IMR-90 (cell line): ENCODE data around the gene TMEM238. TPM values are rescaled to one million over a fixed set of nuclear protein-coding genes. Genes with fewer than 3 reads are reported as not detected.
"Not testable (repeated sequence)": the region's sequence is repeated elsewhere in the genome, so short reads cannot be mapped to it uniquely, and the experiment has no call there.

Experiments used
- ATAC-seq: fragments of 200-7000 bp; cut with Tn5 transposase; 2 replicates; pipeline ENCODE4 v1.9.1; 2020; ENCODE audit warnings: low read depth, mild to moderate bottlenecking, moderate library complexity
- BruUV-seq: library from RNA; stranded (reverse); fragments of 400-500 nt; replicated peaks from 2 replicates; lab custom pipeline; 2021; lab: Mats Ljungman, UMichigan
- CTCF ChIA-PET: fragments of 300-600 bp; formaldehyde crosslinking; extraction: SDS; loops from one replicate; lab custom pipeline; 2021; ENCODE audit warnings: antibody characterized with exemption; lab: Yijun Ruan, JAX
- POLR2A ChIA-PET: fragments of 300-600 bp; sonication (Branson Sonifier 250); formaldehyde crosslinking; loops from one replicate; lab custom pipeline; 2022; ENCODE audit warnings: antibody characterized with exemption; ENCODE audit not compliant: unreplicated experiment; lab: Charles Lee
- DNase-seq: peaks from one replicate; pipeline ENCODE4 v3.0.0; 2013
- H2AFZ ChIP-seq: replicated peaks from 2 replicates; pipeline ENCODE3; 2013; ENCODE audit warnings: low read length, mild to moderate bottlenecking; ENCODE audit not compliant: poor library complexity
- H2AK5ac ChIP-seq: 2 replicates; pipeline ENCODE4 v1.6.1; 2013; ENCODE audit warnings: low read depth, low read length, inconsistent platforms
- H2AK9ac ChIP-seq: replicated peaks from 2 replicates; pipeline ENCODE3; 2013; ENCODE audit warnings: mild to moderate bottlenecking, low read depth, low read length, moderate library complexity; ENCODE audit not compliant: poor library complexity
- H2BK120ac ChIP-seq: 2 replicates; pipeline ENCODE4 v1.6.1; 2013; ENCODE audit warnings: low read depth, low read length, inconsistent platforms
- H2BK15ac ChIP-seq: 3 replicates; pipeline ENCODE4 v1.6.1; 2013; ENCODE audit warnings: low read depth, low read length, inconsistent platforms
- H2BK20ac ChIP-seq: 2 replicates; pipeline ENCODE4 v1.6.1; 2013; ENCODE audit warnings: low read depth, mild to moderate bottlenecking, inconsistent platforms, low read length, moderate library complexity
- H2BK5ac ChIP-seq: 2 replicates; pipeline ENCODE4 v1.6.1; 2013; ENCODE audit warnings: mild to moderate bottlenecking, low read depth, low read length, inconsistent platforms; ENCODE audit not compliant: poor library complexity, severe bottlenecking
- H3K14ac ChIP-seq: replicated peaks from 2 replicates; pipeline ENCODE4 v1.6.1; 2013; ENCODE audit warnings: low read depth, low read length, inconsistent platforms
- H3K18ac ChIP-seq: 2 replicates; pipeline ENCODE4 v1.6.1; 2013; ENCODE audit warnings: low read depth, low read length, control low read depth
- H3K23ac ChIP-seq: 2 replicates; pipeline ENCODE4 v1.6.1; 2013; ENCODE audit warnings: low read depth, low read length, inconsistent platforms
- H3K27ac ChIP-seq: 2 replicates; pipeline ENCODE4 v1.5.1; 2013; ENCODE audit warnings: mild to moderate bottlenecking, control low read depth, low read length; ENCODE audit not compliant: insufficient read depth
- H3K27me3 ChIP-seq: 2 replicates; pipeline ENCODE4 v1.6.1; 2013; ENCODE audit warnings: low read length; ENCODE audit not compliant: control insufficient read depth, insufficient read depth
- H3K36me3 ChIP-seq: 2 replicates; pipeline ENCODE4 v1.6.1; 2013; ENCODE audit warnings: low read length, mixed read lengths; ENCODE audit not compliant: control insufficient read depth, insufficient read depth
- H3K4ac ChIP-seq: 2 replicates; pipeline ENCODE4 v1.6.1; 2013; ENCODE audit warnings: low read depth, low read length, inconsistent platforms
- H3K4me1 ChIP-seq: 2 replicates; pipeline ENCODE4 v1.6.1; 2013; ENCODE audit warnings: low read length, mixed read lengths; ENCODE audit not compliant: control insufficient read depth, insufficient read depth
- H3K4me2 ChIP-seq: 2 replicates; pipeline ENCODE4 v1.6.1; 2013; ENCODE audit warnings: low read depth, mild to moderate bottlenecking, control low read depth, low read length, moderate library complexity
- H3K4me3 ChIP-seq: 2 replicates; pipeline ENCODE4 v1.5.1; 2013; ENCODE audit warnings: low read depth, mild to moderate bottlenecking, control low read depth, low read length, moderate library complexity; ENCODE audit not compliant: insufficient read depth
- H3K56ac ChIP-seq: 2 replicates; pipeline ENCODE4 v1.6.1; 2013; ENCODE audit warnings: low read length, inconsistent platforms; ENCODE audit not compliant: insufficient read depth; ENCODE audit errors: extremely low read depth
- H3K79me1 ChIP-seq, 2 experiments: 2 replicates each; pipeline ENCODE4 v1.6.1; 2013; ENCODE audit warnings: low read length in 2 of 2, inconsistent platforms in 1 of 2, low read depth in 1 of 2
- H3K9ac ChIP-seq: 2 replicates; pipeline ENCODE4 v1.6.1; 2013; ENCODE audit warnings: low read depth, low read length, control low read depth
- H3K9me1 ChIP-seq: 2 replicates; pipeline ENCODE4 v1.6.1; 2013; ENCODE audit warnings: low read length, inconsistent platforms; ENCODE audit not compliant: insufficient read depth
- H3K9me3 ChIP-seq: 2 replicates; pipeline ENCODE4 v1.6.1; 2013; ENCODE audit warnings: low read length; ENCODE audit not compliant: control insufficient read depth, insufficient read depth
- H4K20me1 ChIP-seq: 2 replicates; pipeline ENCODE4 v1.6.1; 2013; ENCODE audit warnings: low read length, inconsistent platforms; ENCODE audit not compliant: insufficient read depth
- H4K5ac ChIP-seq: 2 replicates; pipeline ENCODE4 v1.6.1; 2013; ENCODE audit warnings: mild to moderate bottlenecking, low read depth, low read length, control low read depth
- H4K8ac ChIP-seq, 2 experiments: 2 replicates each; pipeline ENCODE4 v1.6.1; 2013; ENCODE audit warnings: low read depth in 2 of 2, low read length in 2 of 2, control low read depth in 1 of 2, inconsistent platforms in 1 of 2
- H4K91ac ChIP-seq: 2 replicates; pipeline ENCODE4 v1.6.1; 2013; ENCODE audit warnings: low read depth, low read length, inconsistent platforms; ENCODE audit not compliant: insufficient read depth
- CEBPB ChIP-seq: IDR thresholded peaks from 2 replicates; pipeline ENCODE4 v1.6.1; 2012; ENCODE audit warnings: low read depth, low read length, improper control_type of control experiment
- MAZ ChIP-seq: IDR thresholded peaks from 2 replicates; pipeline ENCODE4 v1.6.1; 2012; ENCODE audit warnings: low read depth, mild to moderate bottlenecking, low read length, improper control_type of control experiment, moderate library complexity, borderline replicate concordance
- MXI1 ChIP-seq: IDR thresholded peaks from 2 replicates; pipeline ENCODE4 v1.6.1; 2012; ENCODE audit warnings: low read depth, mild to moderate bottlenecking, low read length, moderate library complexity, borderline replicate concordance
- NFE2L2 ChIP-seq: fragments of 150-350 bp; IDR thresholded peaks from 2 replicates; pipeline ENCODE4 v1.6.1; 2016; ENCODE audit warnings: low read depth, mild to moderate bottlenecking, low read length
- RCOR1 ChIP-seq: IDR thresholded peaks from 2 replicates; pipeline ENCODE4 v1.6.1; 2012; ENCODE audit warnings: mild to moderate bottlenecking, low read length, improper control_type of control experiment; ENCODE audit not compliant: insufficient replicate concordance
- RFX5 ChIP-seq: IDR thresholded peaks from 2 replicates; pipeline ENCODE4 v1.8.0; 2012; ENCODE audit warnings: low read depth, mild to moderate bottlenecking, low read length, moderate library complexity
- WGBS, 2 experiments: methylation state at CpG; one replicate each; pipeline versions ENCODE4 v1.1.5 to v1.1.7; 2013; ENCODE audit warnings: missing lambda C conversion rate in 2 of 2; ENCODE audit not compliant: insufficient read length in 1 of 2; ENCODE audit errors: extremely low coverage in 2 of 2; 5-methylcytosine and 5-hydroxymethylcytosine counted together
- dilution Hi-C: fragments of 300-500 bp; cut with HindIII; formaldehyde crosslinking; loops from one replicate; pipeline ENCODE4 v1.14.3; 2018; ENCODE audit warnings: low sequenced_read_pairs; ENCODE audit not compliant: unreplicated experiment
- in situ Hi-C: fragments of 300-500 bp; cut with MboI; formaldehyde crosslinking; loops from 3 replicates; pipeline ENCODE4 v1.14.3; 2019; ENCODE audit warnings: low sequenced_read_pairs, inconsistent platforms, mixed read lengths
- intact Hi-C: fragments of 100-400 bp; cut with micrococcal nuclease; formaldehyde crosslinking; loops from 2 replicates; pipeline ENCODE4 v1.10.0; 2022
- polyA plus RNA-seq, 3 experiments: library from polyadenylated mRNA; depleted of rRNA; stranded (reverse); fragments of >200 nt; gene quantifications; 2 replicates each; pipeline ENCODE4 v1.2.3, GENCODE V29; 2012; ENCODE audit warnings: low replicate concordance in 1 of 3
- total RNA-seq: library from RNA; depleted of rRNA; stranded (reverse); fragments of >200 nt; gene quantifications from 2 replicates; pipeline ENCODE4 v1.2.3, GENCODE V29; 2012

TMEM238 gene
- total and polyA plus RNA-seq, 2 of the 4 experiments (the other 2 are of a cell fraction), result not detected

DNA sequence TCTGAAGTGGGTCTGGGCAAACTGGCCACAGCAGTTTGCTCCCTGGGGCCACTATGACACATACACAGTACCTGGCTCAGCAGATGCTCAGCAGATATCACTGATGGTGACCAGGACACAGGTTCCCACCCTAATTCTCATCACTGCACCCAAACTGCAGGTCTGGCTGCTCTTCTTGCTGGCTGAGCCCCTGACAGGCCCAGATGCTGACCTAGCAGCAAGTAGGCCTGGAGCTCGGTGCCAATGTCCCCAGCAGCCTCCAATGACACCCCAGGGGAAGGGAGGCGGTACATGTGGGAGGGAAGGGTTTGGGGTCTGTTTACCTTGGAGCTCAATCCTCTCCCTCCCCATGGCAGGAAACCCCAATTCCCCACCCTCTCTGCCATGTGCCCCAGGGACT lies 18.4 kb upstream of the TMEM238 start:
- no peak overlapping the region for H4K8ac ChIP-seq
- H2AFZ ChIP-seq, result peak overlapping the region; percentile 32
- H2BK120ac ChIP-seq, result no peak overlapping the region
- WGBS, 2 experiments, result no CpG with 5 or more reads among the region's 2 CpGs
- no peak overlapping the region for H3K4me3 ChIP-seq
- H2AK9ac ChIP-seq, result no peak overlapping the region
- H4K20me1 ChIP-seq, result peaks cover 71% of the 10 kb centered on the region
- no peak overlapping the region for H2BK5ac ChIP-seq
- H3K9me1 ChIP-seq, result peaks cover 19% of the 10 kb centered on the region
- H3K36me3 ChIP-seq, result peaks cover 44% of the 10 kb centered on the region
- ATAC-seq, result no peak
- H3K56ac ChIP-seq, result no peak overlapping the region
- no peak for TF ChIP-seq NFE2L2
- no peak for TF ChIP-seq CEBPB
- no peak for TF ChIP-seq MXI1
- no peak for TF ChIP-seq RCOR1
- TF ChIP-seq RFX5, result no peak
- no peak for TF ChIP-seq MAZ
- intact Hi-C loops, result no loop called here
- H4K5ac ChIP-seq, result no peak overlapping the region
- no peak for DNase-seq
- no peak overlapping the region for H3K4me2 ChIP-seq
- no peak overlapping the region for H2BK15ac ChIP-seq
- POLR2A ChIA-PET, result no interaction called here
- in situ Hi-C loops, result no loop called here
- H3K9ac ChIP-seq, result no peak overlapping the region
- no peak overlapping the region for H3K4ac ChIP-seq
- H3K18ac ChIP-seq, result no peak overlapping the region
- H3K27me3 ChIP-seq, result no peaks in the 10 kb centered on the region
- H3K4me1 ChIP-seq, result peaks cover 13% of the 10 kb centered on the region
- peaks cover 7 to 51% of the 10 kb centered on the region in 2 experiments for H3K79me1 ChIP-seq
- no peak overlapping the region for H4K91ac ChIP-seq
- no peak overlapping the region for H3K27ac ChIP-seq
- H3K23ac ChIP-seq, result no peak overlapping the region
- no peak overlapping the region for H2BK20ac ChIP-seq
- CTCF ChIA-PET, result no interaction called here
- dilution Hi-C loops, result no loop called here
- H3K9me3 ChIP-seq, result no peaks in the 10 kb centered on the region
- no peak overlapping the region for H3K14ac ChIP-seq
- BruUV-seq, result no TSS peak
- no peak overlapping the region for H2AK5ac ChIP-seq

DNA sequence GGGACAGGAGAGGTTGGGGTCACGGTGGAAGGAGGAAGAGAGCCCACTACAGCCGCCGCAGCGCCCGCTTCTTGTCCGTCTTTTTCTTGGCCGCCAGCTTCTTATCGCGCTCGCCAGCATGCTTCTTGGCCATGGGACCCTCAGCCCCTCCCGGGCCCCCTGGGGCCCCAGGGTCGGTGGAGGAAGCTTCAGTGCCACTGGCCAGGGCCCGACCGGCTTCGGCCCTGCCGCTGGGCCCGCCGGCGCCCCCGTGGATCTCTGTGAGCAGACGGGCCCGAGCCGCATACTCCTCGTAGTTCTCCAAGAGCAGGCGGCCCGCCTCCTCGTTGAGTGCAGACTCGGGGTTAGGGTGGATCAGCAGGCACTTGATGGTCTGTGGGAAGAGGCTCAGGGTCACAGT lies 17.3 kb upstream of the TMEM238 start:
- H3K4me2 ChIP-seq, H2BK20ac ChIP-seq, H4K8ac ChIP-seq, H3K9ac ChIP-seq, POLR2A ChIA-PET, H3K9me3 ChIP-seq, H4K91ac ChIP-seq, in situ Hi-C loops, H2AFZ ChIP-seq, H3K4ac ChIP-seq, H3K4me1 ChIP-seq, dilution Hi-C loops, ATAC-seq, CTCF ChIA-PET, H2BK120ac ChIP-seq, intact Hi-C loops, H3K18ac ChIP-seq, H3K27ac ChIP-seq, H3K23ac ChIP-seq, H2AK9ac ChIP-seq, H4K5ac ChIP-seq, H2AK5ac ChIP-seq, H3K27me3 ChIP-seq, H3K4me3 ChIP-seq, BruUV-seq, H2BK5ac ChIP-seq, DNase-seq, H3K56ac ChIP-seq, H2BK15ac ChIP-seq, H3K14ac ChIP-seq: not testable (repeated sequence)
- peaks cover 7 to 51% of the 10 kb centered on the region in 2 experiments for H3K79me1 ChIP-seq
- H4K20me1 ChIP-seq, result peaks cover 62% of the 10 kb centered on the region
- H3K36me3 ChIP-seq, result peaks cover 42% of the 10 kb centered on the region
- peaks cover 15% of the 10 kb centered on the region for H3K9me1 ChIP-seq
- WGBS, 2 experiments, result no CpG with 5 or more reads among the region's 28 CpGs
